Panc1 (cell line): Measurements from ENCODE around the gene LMOD1.
A peak's percentile ranks its signal among the peaks of the same experiment; 100 is the strongest.

Source experiments
- CTCF ChIP-seq: fragments of 450-650 bp; IDR thresholded peaks from 2 replicates; pipeline ENCODE4 v1.5.1; 2017; ENCODE audit warnings: mild to moderate bottlenecking
- POLR2AphosphoS5 ChIP-seq: IDR thresholded peaks from 2 replicates; pipeline ENCODE4 v1.6.1; 2012; ENCODE audit warnings: mild to moderate bottlenecking, low read depth, low read length, moderate library complexity
- SIN3A ChIP-seq: IDR thresholded peaks from 2 replicates; pipeline ENCODE4 v1.6.1; 2012; ENCODE audit warnings: low read depth, mild to moderate bottlenecking, low read length, moderate library complexity, borderline replicate concordance; ENCODE audit not compliant: insufficient read depth
- TCF7L2 ChIP-seq: IDR thresholded peaks from 2 replicates; pipeline ENCODE4 v1.6.1; 2011; ENCODE audit warnings: mild to moderate bottlenecking, low read depth, low read length, inconsistent platforms

- TF ChIP-seq CTCF (peak; percentile 66), SIN3A (no peak), POLR2AphosphoS5 (no peak), TCF7L2 (no peak)
Measured at GRCh38 chr1:201876148-201876818, 70.1 kb downstream of the LMOD1 start.
